ENCODE results near the gene GP1BA.
A peak's percentile ranks its signal among the peaks of the same experiment; 100 is the strongest.
"Not testable (repeated sequence)": the region's sequence is repeated elsewhere in the genome, so short reads cannot be mapped to it uniquely, and the experiment has no call there.

GP1BA gene

DNA sequence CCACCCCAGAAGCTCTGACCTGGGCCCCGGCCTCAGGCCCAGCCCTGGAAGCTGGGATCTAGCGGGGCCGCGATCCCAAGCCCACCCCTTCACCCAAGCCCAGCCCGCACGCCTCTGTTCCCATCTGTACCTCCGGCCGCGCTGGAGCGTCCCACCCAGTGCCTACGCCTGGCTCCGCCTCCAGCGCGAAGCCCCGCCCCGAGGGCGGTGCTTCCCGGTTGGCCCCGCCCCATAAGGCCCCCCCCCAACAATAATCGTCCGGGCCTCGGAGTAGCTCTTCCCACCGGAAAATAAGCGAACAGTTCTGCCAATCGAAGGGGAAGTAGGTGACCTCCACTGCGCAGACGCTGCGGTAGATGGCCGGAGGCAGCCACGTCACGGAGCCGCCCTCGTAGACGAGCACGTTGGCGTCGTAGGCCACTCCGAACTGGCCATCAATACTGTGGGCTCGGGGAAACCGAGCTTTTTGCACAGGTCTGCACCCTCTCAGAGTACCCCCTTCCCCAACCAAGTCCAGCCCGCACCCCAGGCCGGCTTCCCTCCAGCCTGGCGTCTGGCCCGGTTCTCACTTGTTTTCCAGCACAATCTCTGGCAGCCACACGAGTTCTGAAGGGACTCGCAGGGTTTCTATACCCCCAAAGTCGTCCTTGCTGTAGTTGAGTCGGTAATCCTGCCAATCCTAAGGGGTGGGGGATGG lies 30.3 kb upstream of the GP1BA start:
- no peak for DNase-seq

DNA sequence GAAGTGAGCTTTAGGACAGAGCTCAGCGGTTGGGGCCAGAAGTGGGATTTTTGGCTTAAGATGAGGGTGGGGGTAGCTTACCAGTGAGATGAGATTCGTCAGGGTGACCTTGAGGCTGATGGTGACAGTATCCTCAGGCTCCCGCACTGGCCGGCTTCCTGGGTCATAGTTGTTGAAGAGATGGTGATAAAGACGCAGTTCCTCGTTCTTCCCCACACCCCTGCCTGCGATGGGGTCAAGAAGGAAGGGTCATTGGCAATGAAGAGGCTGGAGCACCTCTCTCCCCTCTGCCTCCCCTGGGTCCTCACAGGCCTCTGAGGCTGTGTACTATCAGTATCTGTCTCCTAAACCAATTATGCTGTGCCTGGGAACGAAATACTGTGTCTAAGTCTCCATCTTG lies 29.5 kb upstream of the GP1BA start:
- no peak for DNase-seq

DNA sequence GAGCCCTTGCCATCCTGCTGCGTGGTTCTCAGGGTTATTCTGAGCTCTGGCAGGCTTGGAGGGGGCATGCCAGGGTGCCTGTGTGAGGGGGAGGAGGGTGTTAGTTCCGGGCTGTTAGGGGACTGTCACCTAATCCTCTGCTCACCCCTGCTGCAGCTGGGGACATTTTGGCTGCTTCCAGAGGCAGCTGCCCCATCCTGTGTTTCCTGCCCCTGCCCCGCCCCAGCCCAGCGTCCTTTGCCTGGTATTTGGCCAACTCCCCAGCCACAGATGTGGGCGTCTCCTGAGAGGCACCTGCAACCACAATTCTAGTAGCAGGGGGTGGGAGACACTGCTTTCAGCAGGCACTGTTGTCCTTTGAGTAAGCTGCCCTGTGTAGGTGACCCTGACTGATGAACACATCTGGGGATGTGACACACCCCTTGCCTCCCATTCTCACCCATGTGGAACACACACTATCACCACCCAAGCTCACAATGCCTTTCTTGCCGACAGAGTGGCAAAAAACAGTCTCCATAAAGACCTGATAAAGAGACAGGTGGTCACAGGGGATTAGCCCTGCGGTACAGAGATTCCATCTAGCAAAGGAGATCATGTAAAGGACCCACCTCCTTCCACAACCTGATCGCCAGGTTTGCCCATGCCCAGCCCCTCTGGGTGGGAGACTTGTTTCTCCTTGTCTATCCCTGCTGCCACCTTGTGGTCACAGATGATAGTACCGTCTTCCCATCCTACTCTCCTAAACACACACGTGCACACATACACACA lies 28.8 kb upstream of the GP1BA start, which contains the start of gene CHRNE:
CHRNE (minus strand) TSS at position 48 of the 768 bp plus-strand sequence; CDS start at position 13, 35 bp downstream.
- DNase-seq = peak; percentile 63

DNA sequence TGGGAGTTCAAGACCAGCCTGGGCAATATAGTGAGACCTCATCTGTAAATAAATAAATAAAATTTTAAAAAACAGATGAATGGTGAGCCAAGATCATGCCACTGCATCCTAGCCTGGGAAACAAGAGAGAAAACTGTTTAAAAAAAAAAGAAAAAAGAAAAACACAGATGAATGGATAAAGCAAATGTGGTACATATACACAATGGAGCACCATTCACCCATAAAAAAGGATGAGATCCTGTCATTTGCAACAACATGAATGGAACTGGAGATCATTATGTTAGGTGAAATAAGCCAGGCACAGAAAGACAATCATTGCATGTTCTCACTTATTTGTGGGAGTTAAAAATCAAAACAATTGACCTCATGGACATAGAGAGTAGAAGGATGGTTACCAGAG lies 25.4 kb upstream of the GP1BA start:
- DNase-seq = not testable (repeated sequence)

DNA sequence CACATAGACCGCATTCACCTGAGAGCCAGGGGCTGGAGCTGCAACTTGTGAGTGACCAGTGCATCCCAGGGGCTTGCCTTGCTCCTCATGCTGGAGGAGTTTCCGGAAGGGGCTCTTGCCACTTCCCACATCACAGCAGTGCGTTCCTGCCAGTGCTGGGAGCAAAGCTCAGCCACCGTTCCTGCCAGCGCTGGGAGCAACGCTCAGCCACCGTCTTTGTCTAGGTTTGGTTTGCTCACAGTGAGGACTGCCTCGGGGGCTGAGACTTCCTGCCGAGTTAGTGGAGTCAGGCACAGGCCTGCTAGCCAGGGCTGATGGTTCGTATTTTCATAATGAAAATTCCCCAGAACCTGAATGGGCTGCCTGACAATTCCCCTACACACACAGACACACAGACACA lies 23.8 kb upstream of the GP1BA start:
- no peak for DNase-seq

DNA sequence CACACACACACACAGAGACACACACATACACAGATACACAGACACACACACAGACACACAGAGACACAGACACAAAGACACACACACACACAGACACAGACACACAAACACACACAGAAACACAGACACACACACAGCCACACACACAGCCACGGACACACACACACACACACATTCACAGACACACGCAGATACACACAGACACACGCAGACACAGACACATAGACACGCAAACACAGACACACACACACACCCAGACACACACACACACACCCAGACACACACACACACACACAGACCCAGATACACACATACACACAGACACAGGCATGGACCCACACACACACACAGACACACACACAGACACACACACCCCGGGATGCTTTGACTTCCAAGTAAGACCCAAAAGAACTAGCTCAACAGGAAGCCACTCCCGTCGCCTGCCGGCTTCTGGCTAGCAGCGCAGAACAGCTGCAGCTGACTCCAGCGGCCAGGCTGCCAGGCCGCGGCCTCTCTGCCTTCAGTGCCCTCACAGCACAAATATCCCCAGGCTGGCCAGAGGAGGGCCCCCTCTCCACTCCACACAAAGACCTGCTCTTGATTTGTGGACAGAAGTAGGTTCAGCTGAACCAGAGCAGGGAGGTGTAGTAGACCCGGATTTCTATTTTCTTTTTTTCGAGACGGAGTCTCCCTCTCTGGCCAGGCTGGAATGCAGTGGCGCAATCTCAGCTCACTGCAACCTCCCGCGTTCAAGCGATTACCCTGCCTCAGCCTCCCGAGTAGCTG lies 23.2 kb upstream of the GP1BA start:
- DNase-seq = peak; percentile 89

DNA sequence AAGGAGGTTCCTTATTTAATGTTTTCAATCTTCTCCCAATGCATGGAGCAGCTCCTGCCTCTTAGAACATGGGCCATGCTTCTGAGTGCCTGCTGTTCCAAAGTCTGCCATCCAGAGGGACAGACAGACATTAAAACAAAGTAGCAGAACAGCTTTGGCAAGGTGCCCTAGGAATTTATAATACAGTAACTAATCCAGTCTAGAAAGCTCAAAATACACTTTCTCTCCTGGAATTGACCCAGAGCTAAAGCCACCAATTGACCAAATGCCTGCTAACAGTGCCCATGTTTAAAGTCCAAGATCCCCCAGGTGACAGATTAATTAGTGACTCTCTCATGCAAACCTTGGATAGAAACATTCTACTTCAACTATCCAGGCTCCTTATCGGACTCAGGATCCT lies 18.1 kb upstream of the GP1BA start:
- no peak for DNase-seq

DNA sequence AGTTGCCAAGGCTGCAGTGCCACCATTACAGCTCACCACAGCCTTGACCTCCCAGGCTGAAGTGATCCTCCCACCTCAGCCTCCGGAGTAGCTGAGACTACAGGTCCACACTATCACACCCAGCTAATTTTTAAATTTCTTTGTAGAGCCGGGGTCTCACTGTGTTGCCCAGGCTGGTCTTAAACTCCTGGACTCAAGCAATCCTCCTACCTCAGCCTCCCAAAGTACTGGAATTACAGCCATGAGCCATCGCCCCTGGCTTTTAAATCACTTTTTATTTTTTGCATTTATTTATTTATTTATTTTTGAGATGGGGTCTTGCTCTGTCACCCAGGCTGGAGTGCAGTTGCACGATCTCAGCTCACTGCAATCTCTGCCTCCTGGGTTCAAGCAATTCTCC lies 17.5 kb upstream of the GP1BA start:
- DNase-seq = not testable (repeated sequence)

DNA sequence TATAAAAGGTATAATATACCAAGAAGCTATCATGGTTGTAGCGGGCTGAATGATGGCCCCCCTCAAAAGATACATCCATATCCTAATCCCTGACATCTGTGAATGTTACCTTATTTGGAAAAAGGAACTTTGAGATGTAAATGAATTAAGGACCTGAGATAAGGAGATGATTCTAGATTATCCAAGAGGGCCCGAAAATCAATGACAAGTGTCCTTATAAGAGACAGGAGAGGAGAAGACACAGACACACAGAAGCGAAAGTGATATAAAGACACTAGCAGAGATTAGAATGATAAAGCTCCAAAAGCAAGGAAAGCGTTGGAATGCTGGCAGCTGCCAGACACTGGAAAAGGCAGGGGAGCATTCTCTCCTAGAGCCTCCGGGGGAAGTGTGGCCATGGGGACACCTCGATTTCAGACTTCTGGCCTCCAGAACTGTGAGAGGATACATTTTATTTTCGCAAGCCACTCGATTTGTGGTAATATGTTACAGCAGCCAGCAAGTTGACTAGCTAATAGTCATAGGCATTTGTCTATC lies 12.5 kb upstream of the GP1BA start:
- no peak for DNase-seq

DNA sequence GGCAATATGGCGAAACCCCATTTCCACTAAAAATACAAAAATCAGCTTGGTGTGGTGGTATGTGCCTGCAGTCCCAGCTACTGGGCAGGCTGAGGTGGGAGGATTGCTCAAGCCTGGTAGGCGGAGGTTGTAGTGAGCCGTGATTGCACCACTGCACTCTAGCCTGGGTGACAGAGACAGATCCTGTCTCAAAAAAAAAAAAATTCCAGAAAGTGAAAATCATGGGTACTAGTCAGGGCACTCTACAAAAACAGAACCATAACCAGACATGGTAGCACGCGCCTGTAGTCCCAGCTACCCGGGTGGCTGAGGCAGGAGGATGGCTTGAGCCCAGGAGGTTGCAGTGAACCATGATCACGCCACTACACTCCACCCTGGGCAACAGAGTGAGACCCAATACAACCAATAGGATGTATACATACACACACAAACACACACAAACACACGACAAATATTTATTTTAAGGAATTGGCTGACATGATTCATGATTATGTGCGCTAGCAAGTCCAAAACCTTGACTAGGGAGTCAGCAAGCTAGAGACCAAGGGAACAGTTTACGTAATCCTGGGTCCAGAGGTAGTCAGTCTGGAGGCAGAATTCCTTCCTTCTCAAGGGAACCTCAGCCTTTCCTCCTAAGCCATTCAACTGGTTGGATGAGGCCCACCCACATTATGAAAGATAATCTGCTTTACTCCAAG lies 11.6 kb upstream of the GP1BA start:
- no peak for DNase-seq

DNA sequence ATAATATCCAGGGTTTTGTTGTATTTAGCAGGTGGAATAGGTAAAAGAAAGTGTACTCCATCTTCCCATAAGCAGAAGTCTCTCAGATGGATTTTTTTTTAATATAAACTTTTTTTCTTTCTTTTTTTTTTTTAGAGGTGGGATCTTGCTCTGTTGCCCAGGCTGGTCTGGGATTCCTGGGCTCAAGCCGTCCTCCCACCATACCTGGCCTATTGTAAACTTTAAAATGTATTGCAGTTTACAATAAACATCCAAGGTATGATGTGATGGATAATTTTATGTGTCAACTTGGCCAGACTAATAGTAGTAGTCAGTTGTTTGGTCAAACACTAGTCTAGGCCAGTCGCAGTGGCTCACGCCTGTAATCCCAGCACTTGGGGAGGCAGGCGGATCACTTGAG lies 10.8 kb upstream of the GP1BA start:
- DNase-seq = no peak

DNA sequence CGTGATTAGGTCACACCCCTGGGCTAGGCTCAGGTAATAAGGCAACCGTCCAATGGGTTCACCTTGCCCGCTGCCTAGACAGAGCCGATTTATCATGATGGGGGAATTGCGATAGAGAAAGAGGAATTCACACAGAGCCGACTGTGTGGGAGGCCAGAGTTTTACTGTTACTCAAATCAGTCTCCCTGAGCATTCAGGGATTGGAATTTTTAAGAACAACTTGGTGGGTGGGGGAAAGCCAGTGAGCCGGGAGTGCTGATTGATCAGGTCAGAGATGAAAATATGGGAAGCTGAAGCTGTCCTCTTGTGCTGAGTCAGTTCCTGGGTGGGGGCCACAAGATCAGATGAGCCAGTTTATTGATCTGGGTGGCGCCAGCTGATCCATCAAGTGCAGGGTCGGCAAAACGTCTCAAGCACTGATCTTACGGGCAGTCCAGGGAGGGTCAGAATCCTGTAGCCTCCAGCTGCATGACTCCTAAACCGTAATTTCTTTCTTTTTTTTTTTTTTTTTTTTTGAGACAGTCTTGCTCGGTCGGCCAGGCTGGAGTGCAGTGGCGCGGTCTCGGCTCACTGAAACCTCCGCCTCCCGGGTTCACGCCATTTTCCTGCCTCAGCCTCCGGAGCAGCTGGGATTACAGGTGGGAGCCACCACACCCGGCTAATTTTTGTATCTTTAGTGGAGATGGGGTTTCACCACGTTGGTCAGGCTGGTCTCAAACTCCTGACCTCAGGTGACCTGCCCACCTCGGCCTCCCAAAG lies 5.3 kb upstream of the GP1BA start:
- not testable (repeated sequence) for DNase-seq

DNA sequence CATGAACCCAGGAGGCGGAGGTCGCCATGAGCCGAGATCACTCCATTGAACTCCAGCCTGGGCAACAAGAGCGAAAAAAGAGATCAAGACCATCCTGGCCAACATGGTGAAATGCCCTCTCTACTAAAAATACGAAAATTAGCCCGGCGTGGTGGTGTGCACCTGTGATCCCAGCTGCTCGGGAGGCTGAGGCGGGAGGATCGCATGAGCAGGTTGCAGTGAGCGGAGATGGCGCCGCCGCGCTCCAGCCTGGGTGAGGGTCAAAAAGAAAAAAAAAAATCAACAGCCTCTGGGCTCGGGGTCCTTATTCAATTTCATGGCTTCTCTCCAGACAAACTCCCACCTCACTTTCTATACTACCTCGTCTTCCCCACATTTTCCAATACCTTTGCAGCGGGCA lies 3.2 kb upstream of the GP1BA start:
- no peak for DNase-seq

DNA sequence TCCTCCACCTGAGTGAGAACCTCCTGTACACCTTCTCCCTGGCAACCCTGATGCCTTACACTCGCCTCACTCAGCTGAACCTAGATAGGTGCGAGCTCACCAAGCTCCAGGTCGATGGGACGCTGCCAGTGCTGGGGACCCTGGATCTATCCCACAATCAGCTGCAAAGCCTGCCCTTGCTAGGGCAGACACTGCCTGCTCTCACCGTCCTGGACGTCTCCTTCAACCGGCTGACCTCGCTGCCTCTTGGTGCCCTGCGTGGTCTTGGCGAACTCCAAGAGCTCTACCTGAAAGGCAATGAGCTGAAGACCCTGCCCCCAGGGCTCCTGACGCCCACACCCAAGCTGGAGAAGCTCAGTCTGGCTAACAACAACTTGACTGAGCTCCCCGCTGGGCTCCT lies 679 bp downstream of the GP1BA start:
- DNase-seq = no peak

DNA sequence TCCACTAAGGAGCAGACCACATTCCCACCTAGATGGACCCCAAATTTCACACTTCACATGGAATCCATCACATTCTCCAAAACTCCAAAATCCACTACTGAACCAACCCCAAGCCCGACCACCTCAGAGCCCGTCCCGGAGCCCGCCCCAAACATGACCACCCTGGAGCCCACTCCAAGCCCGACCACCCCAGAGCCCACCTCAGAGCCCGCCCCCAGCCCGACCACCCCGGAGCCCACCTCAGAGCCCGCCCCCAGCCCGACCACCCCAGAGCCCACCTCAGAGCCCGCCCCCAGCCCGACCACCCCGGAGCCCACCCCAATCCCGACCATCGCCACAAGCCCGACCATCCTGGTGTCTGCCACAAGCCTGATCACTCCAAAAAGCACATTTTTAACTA lies 1.6 kb downstream of the GP1BA start:
- no peak for DNase-seq

DNA sequence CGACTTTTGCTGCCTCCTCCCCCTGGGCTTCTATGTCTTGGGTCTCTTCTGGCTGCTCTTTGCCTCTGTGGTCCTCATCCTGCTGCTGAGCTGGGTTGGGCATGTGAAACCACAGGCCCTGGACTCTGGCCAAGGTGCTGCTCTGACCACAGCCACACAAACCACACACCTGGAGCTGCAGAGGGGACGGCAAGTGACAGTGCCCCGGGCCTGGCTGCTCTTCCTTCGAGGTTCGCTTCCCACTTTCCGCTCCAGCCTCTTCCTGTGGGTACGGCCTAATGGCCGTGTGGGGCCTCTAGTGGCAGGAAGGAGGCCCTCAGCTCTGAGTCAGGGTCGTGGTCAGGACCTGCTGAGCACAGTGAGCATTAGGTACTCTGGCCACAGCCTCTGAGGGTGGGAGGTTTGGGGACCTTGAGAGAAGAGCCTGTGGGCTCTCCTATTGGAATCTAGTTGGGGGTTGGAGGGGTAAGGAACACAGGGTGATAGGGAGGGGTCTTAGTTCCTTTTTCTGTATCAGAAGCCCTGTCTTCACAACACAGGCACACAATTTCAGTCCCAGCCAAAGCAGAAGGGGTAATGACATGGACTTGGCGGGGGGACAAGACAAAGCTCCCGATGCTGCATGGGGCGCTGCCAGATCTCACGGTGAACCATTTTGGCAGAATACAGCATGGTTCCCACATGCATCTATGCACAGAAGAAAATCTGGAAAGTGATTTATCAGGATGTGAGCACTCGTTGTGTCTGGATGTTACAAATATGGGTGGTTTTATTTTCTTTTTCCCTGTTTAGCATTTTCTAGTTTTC lies 2.3 kb downstream of the GP1BA start:
- DNase-seq = peak; percentile 40

DNA sequence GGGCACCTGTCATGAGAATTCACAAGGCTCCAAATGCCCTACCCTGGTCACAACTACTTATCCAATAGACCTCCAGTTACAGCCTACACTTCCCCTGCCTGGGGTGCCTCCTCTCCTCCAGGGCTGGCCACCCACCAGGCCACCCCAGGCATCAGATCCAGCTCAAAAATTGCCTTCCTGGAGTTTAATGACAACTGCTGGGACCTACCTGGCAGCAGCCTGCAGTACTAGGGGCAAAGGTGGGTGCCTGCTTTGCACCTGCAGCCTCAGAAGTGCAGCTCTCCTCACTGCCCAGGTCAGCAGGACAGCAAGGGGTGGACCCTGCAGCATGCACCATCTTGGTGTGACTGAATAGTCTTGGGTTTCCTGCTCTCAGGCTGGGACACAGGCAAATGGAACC lies 3.6 kb downstream of the GP1BA start:
- DNase-seq = no peak

DNA sequence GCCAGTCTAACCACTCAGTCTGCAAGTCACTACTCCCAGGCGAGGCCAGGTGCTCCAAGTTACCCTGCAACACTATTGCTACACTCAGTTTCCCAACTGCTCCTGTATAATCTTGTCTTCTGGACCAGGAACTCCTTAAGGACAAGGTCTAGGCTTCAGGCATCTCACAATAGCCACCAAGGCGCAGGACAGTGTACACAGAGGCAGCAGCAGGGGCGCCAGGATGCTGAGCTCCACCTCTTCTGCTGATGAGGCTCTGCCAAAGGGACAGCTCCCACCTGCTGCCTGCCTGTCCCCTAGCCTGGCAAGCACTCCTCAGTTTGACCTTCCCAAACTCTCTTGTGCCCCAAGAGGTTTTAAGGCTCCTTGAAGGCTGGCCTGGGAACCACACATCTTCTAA lies 4.4 kb downstream of the GP1BA start:
- DNase-seq = no peak

DNA sequence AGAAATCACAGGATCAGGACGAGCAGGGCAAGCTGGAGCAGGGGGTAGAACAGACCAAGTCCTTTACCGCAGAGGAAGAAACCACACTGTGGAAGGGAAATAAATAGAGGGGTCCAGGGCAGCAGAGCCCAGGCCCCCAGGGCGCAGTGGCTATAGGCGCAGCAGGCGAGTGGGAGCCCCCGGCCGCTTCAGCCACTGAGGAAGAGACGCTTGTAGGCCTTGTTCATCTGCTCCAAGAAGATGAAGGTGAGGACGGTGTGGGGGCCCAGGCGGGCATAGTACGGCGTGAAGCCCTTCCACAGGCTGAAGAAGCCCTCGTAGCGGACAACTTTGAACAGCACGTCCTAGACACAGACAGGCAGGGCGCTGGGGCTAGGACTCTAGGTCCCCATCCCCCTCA lies 5.5 kb downstream of the GP1BA start:
- no peak for DNase-seq

DNA sequence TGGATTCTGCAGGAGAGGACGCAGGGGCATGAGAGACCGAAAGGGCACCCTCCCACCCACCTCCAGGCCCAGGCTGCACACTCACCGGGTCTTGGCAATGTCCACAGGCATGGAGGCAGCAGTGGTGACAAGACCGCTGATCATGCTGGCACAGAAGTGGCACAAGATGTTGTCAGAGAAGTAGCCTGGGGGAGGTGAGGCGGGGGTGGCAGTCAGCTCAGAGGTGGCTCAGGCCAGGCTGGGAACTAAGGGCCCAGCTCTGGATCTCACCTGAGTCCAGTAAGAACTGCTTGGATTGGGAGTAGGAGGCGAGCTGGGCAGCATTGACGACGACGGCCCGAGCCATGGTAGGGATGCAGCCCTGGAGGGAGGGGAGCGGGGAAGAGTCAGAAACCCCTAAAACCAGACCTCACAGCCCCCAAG lies 6.0 kb downstream of the GP1BA start:
- DNase-seq = no peak
